ENCODE data around the gene ARFGAP3.

Gene ARFGAP3

DNA sequence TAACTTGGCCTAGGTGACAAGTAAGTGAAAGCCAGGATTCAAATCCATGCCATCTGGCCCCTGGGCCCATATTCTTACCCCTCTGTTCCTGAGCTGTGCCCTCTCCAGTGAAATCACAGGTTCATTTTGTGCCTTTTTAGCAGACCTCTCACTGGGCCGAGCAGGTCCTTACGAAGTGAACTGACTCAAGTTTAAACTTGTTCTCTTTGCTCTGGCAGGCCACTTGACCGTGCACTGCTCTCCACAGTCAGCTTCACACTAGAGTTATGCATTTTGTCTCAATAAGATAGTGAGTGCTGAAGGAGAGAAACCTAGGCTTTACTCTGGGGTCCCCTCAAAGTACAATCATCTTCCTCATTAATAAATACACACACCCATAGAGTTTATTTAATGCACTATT is 40.7 kb downstream of the ARFGAP3 start:
- no peak for DNase-seq

DNA sequence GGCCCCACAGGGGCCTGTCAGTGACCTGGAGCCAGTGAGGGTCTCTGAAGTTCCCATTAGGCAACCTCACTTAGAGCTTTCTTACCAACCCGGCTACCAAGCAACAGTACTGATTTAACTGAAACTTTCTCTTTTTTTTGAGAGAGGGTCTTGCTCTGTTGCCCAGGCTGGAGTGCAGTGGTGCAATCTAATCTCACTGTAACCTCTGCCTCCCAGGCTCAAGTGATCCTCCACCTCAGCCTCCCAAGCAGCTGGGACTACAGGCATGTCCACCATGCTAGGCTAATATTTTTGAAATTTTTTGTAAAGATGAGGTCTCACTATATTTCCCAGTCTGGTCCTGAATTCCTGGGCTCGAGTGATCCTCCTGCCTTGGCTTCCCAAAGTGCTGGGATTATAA is 42.5 kb downstream of the ARFGAP3 start:
- DNase-seq = no peak

DNA sequence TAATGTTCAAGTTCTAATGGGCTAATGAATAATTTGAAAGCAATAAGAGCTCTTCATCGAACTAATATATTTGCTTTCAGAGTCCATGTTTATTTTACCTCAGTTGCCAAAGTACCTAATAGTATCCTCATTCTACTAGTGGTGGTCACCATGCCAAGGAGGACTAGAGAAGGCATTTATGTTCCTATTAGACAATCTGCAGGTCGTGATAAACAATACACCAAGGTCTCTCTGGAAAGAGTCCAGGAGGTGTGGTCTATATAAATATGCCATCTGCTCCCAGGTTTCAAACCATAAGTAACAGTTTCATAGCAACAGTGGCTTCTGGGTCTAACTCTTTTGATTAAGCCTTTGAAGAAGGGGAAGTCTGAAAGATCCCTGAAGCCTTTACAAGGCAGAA is 42.9 kb downstream of the ARFGAP3 start:
- DNase-seq = peak; percentile 5

DNA sequence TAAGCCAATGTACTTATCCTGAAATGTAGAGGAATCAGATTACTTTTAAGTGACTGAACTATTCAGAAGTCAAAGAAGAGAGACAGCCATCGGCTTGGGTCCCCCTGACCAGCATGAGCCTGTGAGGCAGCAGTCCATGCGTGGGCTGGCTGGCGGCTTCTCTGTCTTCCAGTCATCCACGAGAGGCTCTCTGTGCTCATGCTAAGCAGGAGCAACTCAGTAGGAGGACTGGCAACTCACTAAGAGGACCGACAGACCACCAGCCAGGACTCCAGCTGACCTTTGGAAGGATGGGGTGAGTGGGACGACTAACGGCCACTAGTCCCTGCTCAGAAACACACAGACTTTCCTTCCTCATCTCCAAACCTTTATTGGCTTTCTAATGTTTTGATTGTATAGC is 43.6 kb downstream of the ARFGAP3 start:
- no peak for DNase-seq

DNA sequence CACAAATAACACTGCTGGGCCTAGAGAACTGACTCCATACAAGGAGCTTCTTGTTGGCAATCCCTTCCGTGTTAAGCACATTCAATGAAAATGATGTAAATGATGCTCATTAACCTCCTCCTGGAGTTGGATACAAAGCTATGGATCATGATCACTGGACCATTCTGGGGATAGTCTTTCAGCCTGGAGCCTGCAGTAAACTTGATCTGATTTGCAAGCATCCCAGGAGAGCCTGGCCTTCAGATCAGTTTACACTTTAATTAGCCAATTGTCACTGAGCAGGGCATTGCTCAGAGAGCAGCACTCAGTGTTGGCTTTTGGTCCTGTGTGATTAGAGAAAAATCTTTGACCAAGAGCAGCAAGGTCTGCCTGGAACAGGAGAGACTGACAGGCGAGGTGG is 45.6 kb downstream of the ARFGAP3 start:
- peak; percentile 12 for DNase-seq

DNA sequence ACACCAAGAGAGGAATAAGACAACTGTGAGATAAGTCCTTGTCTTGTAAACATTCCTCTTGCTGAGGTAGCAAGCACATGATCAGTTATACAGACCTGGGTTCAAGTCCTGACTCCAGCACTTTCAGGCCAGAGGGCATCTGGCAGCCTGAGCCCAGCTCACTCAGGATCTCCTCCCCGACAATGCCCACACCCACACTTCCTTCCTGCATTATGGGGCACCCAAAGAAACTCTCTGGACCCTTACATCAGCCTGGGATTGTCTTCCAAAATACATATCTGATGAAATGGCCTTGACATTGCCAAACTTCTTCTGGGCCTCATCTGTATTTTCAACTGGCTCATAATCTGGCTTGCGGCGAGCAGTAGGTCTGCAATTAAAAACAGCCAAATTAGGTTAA is 48.6 kb downstream of the ARFGAP3 start:
- no peak for DNase-seq

DNA sequence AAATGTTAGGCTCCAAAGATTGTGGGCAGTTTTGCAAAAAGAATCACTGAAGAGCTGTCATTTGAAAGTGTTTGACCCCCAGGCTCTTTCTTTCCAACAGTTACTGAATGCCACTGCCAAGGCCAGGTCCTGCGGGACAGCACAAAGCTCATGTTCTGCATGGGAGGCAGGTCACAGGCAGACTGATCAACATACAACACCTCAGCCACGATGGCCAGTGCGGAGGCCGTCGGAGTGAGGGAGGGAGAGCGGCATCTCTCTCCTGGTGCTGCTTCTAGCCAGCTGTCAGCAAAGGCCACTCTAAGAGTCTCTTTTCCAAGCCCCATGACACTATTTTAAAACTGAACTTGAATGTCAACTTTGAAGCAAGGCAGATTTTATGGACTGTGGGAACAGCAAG is 49.9 kb downstream of the ARFGAP3 start:
- no peak for DNase-seq

DNA sequence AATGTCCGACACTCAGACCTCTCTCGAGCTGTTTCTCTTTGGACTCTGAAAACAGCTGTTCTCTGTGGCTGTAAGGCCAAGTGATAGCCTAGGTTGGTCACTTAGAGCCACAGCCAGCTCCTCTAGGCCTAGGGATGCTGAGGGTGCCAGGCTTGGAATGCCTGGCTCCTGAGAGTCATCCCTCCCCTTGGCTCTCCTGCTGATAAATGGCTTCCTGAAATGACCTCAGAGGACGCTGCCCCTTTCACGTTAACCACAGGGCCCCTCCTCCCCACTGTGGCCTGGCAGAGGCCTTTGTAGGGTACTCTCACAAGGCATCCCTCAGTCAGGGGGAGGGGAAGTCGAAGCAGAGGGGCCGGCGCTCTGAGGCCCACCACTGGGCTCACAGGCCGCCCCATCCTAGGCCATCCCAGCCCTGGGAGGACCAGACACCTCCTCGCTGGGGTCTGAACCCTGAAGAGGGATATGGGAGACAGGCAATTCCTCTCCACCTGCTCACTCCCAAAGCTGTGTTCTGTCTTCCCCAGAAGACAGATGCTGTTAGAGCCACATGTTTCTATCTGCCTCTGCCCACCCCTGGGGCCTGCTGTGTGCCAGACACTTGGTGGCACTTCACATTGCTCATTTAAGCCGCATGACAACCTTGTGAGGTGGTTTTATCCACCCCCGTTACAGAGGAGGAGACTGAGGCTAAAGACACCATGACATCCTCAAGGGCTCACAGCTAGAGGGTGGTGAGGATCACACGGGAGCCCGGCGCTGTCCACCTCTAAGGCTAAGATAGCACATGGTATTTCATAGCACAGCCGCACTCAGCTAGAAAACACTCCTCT is 50.9 kb downstream of the ARFGAP3 start:
- DNase-seq = no peak

DNA sequence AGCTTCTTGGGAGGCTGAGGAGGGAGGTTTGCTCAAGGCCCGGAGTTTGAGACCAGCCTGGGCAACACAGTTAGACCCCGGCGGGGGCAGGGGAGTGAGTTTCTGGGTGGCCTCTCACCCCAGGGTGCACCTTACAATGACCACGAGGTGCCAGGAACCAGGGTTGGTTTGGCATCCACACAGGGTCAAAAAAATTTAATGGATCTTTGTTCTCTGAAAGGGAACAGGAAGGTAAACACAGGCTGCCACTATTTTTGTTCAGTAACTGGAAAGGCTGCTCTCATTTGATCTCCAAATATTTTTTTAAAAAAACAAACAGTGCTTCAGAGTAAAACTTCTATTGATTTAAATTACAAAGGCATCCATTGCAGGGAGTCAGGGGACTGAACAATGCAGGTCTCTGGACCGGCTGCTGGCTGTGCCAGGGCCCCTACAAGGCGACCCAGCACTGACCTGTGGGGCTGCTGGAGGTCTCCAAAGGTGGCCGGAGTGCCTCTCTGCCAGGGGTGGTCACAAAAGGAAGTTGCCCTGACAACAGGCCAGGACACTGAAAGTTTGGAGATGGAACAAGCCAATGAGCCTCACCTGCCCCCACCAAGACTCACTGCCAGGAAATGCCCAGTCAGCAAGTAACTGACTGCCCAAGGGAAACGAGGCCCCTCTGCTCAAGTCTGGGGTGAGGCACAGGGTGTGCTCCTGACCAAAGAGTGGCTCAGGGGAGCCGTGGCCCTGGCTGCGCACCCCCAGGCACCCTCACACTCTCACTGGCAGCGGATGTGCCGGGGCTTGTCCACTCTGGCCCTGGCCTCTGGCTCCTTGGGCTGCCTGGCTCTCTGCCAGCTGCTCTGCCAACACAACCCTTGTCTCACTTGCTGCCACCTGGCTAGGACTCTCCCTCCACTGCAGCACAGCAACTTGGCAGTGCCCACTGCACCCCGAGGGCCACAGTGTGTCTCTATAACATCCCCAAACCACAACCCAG is 51.8 kb downstream of the ARFGAP3 start:
- DNase-seq = no peak

DNA sequence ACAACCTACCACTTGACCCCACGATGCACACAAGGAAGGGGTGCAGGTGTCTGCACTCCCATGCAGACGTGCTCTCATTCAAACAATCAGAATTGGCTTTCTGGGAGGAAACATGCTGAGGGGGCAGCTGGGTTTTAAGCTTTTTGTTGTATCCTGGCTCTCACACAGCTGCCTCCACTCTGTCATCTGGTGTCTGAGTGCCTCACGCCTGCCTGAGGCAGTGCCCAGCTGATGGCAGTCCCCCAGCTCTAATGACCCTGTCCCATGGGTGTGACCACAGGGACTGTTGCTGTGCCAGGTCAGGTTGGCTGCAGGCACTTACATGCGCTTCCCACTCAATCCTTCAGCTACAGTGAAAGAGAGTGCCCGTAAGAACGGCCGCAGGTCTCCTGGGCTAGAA is 53.7 kb downstream of the ARFGAP3 start:
- DNase-seq = no peak

DNA sequence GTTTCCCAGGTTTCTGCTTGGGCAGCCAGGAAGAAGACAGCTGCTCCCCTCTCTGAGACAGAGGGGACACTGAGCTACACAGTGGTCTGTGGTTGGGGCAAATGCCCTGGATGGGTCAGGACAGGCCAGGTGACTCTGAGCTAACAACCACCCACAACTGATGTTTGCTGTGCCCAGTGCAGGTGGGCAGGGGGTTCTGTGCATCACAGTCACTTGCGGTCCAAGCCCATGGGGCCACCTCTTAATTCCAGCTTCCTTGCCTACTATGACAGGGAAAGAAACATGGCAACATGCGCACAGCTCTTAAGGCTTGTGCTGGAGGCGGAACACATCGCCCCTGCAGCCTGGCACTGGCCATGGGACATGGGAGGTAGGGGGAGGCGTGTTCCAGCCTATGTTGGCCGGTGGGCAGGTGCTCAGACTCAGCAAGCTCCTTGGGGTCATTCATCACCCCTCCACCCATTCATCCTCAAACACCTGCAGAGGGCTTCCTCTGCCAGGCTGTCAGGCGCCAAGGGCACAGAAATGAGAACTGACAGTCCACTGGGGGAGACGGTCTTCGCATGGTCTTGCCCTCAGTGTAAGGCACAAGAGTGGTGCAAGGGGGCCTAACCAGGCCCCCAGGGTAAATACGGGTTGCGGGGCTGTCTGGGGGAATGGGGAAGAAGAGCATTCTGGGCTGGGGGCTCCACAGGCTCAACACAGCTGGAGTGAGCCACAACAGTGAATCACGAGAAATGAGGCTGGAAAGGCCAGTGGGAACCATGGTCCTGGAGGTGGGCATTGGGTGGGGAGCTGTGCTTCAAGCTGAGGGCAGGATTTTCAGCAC is 55.6 kb downstream of the ARFGAP3 start:
- no peak for DNase-seq

DNA sequence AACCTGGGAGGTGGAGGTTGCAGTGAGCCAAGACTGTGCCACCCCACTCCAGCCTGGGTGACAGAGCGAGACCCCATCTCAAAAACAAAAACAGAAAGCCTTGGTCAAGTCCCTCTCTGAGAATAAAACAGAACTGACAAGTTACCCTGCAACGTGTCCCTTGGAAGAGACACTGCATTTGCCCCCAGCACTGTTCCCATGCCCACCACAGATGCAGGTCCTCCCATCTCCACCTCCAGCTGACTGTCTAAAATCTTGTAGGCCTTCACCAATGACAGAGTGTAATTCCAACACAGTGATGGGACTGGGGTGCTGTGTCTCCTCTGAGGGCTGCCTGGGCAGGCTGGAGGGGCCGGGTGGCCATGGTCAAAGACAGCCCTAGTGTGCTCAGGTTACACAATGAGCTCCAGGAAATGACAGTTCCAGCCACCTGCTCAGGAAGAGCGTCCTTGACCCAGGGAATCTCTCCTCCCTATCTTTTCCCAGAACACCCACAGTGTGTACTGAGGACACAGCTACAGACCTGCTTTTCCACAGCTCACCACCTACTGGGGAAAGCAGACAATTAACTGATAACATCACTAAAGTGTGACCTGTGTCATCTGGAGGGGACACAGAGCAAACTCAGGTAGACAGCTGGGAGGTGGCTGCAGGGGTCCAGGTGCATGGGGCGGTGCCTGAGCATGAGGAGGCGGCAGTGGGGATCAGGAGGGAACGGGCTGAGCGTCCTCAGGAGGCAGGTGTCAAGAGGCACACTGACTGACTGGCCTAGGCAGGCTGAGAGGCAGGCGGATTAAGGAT is 56.4 kb downstream of the ARFGAP3 start:
- no peak for DNase-seq

DNA sequence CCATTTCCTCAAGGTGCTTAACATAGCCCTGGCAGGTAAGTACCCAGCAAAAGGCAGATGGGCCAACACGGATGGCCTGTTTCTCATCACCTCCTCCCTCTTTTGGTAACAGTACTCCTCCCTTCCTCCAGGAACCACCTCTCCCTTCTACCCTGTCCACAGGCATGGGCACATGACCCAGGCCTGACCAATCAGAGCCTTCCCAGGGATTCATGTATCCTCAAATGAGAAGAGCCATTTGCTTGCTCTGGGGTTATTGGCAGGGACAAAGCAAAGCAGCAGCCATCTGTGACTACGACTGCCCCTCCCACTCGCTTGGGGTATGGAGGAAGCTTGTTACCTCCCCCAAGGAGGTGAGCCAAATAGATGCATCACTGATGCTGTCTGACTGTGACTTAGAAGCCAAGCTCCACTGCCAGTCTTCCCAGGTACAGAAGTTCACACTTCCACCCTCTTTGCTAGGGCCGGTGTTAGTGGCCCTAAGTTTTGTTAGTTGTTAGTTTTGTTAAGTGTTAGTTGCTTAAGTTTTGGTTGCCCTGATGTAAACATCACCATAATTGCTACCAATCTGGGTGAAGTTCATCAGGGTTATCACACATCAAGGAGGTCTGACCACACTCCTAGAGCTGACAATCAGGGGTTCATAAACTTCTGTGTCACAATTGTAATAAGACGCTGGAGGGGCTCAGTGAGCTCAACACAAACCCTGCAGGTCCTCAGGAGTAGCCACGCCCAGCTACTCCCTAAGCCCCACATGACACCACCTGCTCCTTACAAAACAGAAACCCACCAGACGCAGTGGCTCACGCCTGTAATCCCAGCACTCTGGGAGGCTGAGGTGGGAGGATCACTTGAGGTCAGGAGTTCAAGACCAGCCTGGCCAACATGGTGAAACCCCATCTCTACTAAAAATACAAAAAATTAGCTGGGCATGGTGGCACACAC is 57.3 kb downstream of the ARFGAP3 start:
- DNase-seq = no peak

DNA sequence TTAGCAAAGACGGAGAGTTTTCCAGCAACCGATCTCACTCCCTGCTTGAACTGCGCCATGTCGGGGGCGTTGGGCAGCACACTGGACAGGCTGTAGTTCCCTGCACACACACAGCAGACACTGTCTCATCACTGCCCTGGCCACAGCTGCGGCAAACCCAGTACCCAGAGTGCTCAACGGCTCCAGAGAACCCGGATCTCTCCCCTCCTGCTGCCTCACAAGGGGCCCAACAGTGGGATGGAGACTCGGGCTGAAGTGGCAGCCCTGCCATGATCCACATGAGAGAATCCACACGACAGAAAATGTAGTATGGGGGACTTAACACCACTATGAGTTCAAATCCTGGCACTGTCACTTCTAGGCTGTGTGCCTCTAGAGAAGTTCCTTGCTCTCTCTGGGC is 58.0 kb downstream of the ARFGAP3 start:
- DNase-seq = no peak

DNA sequence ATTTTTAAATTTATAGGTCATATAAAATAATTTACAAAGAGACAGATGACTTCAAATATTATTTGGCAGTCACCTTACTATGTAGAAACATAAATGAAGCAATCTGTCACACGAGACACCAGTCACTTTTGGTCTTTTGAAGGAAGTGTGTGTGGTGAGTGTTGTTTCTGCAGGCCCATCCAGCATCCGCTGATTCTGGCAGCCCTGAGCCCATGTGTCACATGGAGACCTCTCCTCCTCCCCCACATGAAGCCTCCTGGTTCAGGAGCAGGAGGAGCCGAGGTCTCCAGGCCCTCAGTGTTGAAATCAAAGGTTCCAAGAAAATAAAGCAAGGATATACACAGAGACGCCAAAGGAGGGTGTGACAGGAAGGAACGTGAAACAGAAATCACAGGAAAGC is 60.1 kb downstream of the ARFGAP3 start:
- DNase-seq = no peak

DNA sequence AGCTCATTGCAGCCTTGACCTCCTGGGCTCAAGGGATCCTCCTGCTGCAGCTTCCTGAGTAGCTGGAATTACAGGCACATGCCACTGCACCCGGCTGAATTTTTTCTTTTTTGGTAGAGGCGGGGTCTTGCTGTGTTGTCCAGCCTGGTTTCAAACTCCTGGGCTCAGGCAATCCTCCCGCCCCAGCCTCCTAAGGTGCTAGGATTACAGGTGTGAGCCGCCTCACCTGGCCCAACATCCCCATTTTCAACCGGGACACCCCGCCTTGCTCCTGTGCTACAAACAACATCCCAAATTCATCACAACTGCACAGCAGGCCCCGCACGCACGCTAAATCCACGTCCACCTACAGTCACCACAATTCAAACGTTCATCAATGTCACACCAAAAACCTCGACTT is 61.0 kb downstream of the ARFGAP3 start:
- DNase-seq = no peak

DNA sequence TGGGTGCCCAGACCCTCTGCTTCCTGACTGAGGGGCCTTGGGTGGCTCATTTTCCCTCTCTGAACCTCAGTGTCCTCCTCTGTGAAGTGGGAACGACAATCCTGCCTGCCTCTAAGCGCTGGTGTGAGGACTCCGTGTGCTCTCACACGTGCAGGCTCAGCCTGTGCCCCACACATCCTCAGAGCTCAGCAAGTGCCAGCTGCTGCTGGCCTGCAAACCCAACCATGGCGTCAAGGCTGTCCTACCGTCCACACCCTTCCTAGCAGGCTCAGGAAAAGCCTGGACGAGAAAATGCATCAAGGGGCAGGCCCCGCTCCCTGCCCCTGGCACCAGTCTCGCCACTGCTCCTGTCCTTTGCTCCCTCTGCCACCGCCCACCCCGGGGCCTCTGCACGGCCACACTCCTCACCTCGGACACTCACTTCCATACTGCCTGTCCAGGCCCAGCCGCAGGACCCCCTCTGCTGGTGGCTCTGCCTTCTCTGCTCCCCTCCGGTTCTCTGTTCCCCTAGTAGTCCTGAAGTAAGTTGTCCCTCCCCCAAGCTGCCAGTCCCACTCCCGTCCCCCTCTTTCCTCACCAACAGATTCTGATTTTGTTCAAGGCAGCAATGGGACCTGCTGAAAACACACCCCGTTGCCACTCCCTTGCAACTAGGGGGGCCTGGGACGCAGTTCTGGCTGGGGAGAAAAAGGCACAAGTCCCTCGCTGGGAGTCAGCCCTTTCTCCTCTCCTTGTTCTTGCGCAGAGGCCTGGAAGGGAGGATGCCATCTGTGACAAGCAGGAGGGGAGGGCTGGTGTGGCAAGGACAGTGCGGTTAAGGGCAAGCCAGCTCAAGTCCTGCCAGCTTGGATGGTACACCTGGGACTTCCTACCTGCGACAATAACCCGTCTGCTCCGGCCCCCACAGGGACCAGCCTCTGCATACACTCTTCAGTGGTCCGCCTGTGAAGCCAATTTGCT is 62.2 kb downstream of the ARFGAP3 start:
- no peak for DNase-seq

DNA sequence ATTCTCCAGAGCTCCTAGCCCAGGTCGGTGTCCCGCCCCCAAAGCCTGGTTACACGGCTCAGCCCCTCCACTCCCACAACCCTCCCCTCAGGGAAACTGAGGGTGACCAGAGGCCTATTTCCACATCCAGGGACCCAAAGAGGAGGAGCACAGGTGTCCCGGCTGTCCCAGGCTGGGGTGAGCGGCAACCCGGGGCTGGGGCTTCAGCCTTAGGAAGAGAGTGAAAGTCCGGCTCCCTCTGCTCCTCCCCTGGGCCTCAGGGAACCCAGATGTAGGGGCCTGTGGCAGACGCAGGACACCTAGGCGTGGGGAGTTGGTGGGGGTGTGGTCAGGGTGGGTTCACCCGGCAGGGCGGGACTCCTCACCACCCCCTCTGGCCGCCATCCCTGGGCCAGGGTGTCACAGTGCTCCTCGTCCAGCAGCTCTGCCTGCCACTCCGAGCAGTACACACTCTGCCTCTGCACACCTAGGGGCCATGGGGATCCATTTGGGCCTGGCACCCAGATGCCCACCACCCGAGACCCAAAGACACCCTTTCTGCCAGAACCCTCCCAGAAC is 63.1 kb downstream of the ARFGAP3 start:
- no peak for DNase-seq

All from NCI-H446 treated with DMSO at 0.1 percent for 48 hours (cell line).